Measurements from ENCODE around the gene SYPL2.
A peak's percentile ranks its signal among the peaks of the same experiment; 100 is the strongest.

The SYPL2 gene

GRCh38 chr1:109425391-109426280 is 40.7 kb upstream of the SYPL2 start:
- peak; percentile 53 for ATAC-seq
- TF ChIP-seq, protein P1, sequence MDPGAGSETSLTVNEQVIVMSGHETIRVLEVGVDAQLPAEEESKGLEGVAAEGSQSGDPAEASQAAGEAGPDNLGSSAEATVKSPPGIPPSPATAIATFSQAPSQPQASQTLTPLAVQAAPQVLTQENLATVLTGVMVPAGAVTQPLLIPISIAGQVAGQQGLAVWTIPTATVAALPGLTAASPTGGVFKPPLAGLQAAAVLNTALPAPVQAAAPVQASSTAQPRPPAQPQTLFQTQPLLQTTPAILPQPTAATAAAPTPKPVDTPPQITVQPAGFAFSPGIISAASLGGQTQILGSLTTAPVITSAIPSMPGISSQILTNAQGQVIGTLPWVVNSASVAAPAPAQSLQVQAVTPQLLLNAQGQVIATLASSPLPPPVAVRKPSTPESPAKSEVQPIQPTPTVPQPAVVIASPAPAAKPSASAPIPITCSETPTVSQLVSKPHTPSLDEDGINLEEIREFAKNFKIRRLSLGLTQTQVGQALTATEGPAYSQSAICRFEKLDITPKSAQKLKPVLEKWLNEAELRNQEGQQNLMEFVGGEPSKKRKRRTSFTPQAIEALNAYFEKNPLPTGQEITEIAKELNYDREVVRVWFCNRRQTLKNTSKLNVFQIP (CRISPR knock-in tag; IDR thresholded peaks at IDR 0.05; ENCODE audit: borderline replicate concordance, low read depth): no peak
- TF ChIP-seq ZNF70 (CRISPR knock-in tag; IDR thresholded peaks at IDR 0.05) (no peak), CSDC2 (CRISPR knock-in tag; IDR thresholded peaks at IDR 0.05) (no peak), TCF4 (CRISPR knock-in tag; IDR thresholded peaks at IDR 0.05; ENCODE audit: borderline replicate concordance) (no peak), OSR1 (CRISPR knock-in tag; IDR thresholded peaks at IDR 0.05) (no peak), ESRRG (CRISPR knock-in tag; IDR thresholded peaks at IDR 0.05) (no peak), ZC3H10 (CRISPR knock-in tag; IDR thresholded peaks at IDR 0.05) (no peak), ZFP3 (CRISPR knock-in tag; IDR thresholded peaks at IDR 0.05) (no peak), TSHZ2 (CRISPR knock-in tag; IDR thresholded peaks at IDR 0.05) (no peak), RARB (CRISPR knock-in tag; IDR thresholded peaks at IDR 0.05) (no peak), GLIS3 (CRISPR knock-in tag; IDR thresholded peaks at IDR 0.05) (no peak), PATZ1 (CRISPR knock-in tag; IDR thresholded peaks at IDR 0.05; ENCODE audit: borderline replicate concordance) (no peak)
- TF ChIP-seq, protein P2, sequence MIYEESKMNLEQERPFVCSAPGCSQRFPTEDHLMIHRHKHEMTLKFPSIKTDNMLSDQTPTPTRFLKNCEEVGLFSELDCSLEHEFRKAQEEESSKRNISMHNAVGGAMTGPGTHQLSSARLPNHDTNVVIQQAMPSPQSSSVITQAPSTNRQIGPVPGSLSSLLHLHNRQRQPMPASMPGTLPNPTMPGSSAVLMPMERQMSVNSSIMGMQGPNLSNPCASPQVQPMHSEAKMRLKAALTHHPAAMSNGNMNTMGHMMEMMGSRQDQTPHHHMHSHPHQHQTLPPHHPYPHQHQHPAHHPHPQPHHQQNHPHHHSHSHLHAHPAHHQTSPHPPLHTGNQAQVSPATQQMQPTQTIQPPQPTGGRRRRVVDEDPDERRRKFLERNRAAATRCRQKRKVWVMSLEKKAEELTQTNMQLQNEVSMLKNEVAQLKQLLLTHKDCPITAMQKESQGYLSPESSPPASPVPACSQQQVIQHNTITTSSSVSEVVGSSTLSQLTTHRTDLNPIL (CRISPR knock-in tag; IDR thresholded peaks at IDR 0.05; ENCODE audit: low read depth): no peak

GRCh38 chr1:109426281-109427170 is 39.8 kb upstream of the SYPL2 start, which contains the start of gene PSMA5:
TSS of gene PSMA5 (minus strand) at chr1:109426448. CDS start at chr1:109426330, 118 bp downstream.
- peak; percentile 99 for ATAC-seq
- TF ChIP-seq TOX (CRISPR knock-in tag; IDR thresholded peaks at IDR 0.05; ENCODE audit: borderline replicate concordance): no peak
- TF ChIP-seq ZFP3 (CRISPR knock-in tag; IDR thresholded peaks at IDR 0.05): 0 out of 2 replicates have a peak, but pooled peaks have one; percentile 23

DNA sequence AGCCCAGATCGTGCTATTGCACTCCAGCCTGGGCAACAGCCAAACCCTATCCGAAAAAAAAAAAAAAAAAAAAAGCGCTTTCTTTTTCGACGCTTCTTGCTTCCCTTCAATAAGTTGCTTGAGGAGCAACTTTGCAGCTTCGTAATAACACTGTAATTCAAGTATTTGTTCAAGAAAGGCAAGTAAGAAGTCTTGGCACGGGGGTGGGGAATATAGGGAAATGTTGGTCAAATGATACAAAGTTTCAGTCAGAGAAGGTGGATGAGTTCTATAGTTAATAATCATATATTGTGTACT is 39.2 kb upstream of the SYPL2 start:
- ATAC-seq: no peak
- TF ChIP-seq, protein P1 (CRISPR knock-in tag; IDR thresholded peaks at IDR 0.05; ENCODE audit: borderline replicate concordance, low read depth): no peak
- TF ChIP-seq ZFP3 (CRISPR knock-in tag; IDR thresholded peaks at IDR 0.05) (no peak), TOX (CRISPR knock-in tag; IDR thresholded peaks at IDR 0.05; ENCODE audit: borderline replicate concordance) (no peak), ESRRG (CRISPR knock-in tag; IDR thresholded peaks at IDR 0.05) (no peak), TSHZ2 (CRISPR knock-in tag; IDR thresholded peaks at IDR 0.05) (no peak), BACH2 (CRISPR knock-in tag; IDR thresholded peaks at IDR 0.05; ENCODE audit: borderline replicate concordance) (no peak), ZC3H10 (CRISPR knock-in tag; IDR thresholded peaks at IDR 0.05) (no peak), PPARA (CRISPR knock-in tag; IDR thresholded peaks at IDR 0.05; ENCODE audit: borderline replicate concordance) (no peak)
